A375 (cell line): ENCODE measurements around the gene VAT1. TPM values are rescaled to one million over a fixed set of nuclear protein-coding genes. Genes with fewer than 3 reads are reported as not detected.

ENCODE experiments used
- total RNA-seq: library from RNA; depleted of rRNA; stranded (reverse); fragments of >200 nt; shearing (Covaris generic); gene quantifications from 2 replicates; pipeline ENCODE4 v1.2.3, GENCODE V29; 2014; rRNA removed

VAT1 gene
- 93.3 and 111 TPM in 2 replicates for total RNA-seq

DNA sequence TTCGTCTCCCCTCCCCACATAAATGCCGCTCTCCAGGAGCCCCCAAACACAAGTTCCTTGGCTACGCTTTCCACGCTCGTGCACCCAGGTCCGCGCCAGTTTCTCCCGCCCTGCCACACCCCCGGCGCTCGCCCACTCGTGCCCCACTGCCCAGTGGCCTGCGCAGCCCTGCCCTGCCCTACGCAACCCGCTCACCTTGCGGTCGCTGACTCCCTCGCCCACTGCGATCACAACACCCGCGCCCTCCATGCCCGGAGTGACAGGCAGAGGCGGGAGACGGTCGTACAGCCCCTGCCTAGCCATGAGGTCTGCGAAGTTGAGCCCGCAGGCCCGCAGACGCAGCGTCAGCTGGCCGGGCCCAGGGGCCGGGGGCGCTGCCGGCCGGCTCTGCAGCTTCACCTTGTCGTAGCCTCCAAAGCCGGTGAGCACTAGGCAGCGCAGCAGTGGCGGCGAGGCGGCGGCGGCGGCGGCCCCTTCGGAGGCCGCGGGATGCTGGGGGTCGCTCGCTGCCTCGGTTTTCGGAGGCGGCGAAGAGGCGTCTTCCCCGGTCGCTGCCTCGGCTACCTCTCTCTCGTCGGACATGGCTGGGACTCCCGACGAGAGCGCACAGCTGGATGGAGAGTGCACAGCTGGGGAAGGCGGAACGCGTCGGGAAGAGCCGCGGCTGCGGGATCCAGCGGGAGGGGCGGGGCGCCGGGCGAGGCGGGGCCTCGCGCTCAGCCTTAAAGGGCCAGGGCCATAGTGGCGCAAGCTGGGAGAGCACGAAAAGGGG lies at the start of gene VAT1:
Gene VAT1 (minus strand): TSS at position 645 of the 772 bp plus-strand sequence. CDS start 63 bp downstream, at position 582.

DNA sequence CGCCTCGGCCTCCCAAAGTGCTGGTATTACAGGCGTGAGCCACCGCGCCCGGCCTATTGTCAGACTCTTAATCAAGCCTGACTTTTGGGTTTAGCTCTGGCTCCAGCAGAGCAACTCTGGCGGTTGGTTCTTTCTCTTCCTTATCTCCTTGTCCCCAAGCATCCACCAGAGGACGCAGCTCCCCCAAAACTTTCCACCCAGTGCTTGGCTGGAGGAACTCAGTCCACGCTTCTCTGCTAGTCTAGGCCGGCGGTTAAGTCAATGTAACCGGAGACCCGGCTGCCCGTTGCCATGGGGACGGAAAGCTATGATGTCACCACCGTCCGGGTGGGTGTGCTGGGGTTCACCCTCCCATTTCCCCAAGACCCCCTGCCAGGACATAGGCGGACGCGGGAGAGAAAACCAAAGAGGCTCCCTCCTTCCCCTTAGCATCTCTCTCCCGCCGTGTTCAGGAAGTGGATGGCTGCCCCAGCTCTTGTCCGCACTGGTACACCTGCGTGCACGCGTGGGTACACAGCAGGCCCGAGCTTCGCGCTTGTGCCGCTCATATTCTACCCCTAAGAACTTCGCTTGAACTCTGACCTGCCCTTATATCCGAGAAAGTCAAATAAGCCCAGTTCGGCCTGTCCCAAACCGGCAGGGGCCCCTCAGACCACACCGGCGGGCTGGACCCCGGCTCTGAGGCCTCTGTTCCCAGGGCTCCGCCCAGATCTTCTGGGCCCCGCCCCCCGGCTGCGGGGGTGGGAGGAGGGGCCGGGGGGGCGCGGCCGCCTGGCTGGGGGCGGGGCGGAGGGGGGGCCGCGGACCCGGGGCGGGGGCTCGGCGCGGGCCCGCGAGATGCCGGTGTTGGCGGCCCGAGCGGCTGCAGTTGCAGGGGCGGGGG lies 2.5 kb upstream of the VAT1 start, which contains the start of gene RND2:
Gene RND2 (plus strand): TSS at position 825 of the 883 bp plus-strand sequence. CDS start 117 bp downstream, outside the sequence.

DNA sequence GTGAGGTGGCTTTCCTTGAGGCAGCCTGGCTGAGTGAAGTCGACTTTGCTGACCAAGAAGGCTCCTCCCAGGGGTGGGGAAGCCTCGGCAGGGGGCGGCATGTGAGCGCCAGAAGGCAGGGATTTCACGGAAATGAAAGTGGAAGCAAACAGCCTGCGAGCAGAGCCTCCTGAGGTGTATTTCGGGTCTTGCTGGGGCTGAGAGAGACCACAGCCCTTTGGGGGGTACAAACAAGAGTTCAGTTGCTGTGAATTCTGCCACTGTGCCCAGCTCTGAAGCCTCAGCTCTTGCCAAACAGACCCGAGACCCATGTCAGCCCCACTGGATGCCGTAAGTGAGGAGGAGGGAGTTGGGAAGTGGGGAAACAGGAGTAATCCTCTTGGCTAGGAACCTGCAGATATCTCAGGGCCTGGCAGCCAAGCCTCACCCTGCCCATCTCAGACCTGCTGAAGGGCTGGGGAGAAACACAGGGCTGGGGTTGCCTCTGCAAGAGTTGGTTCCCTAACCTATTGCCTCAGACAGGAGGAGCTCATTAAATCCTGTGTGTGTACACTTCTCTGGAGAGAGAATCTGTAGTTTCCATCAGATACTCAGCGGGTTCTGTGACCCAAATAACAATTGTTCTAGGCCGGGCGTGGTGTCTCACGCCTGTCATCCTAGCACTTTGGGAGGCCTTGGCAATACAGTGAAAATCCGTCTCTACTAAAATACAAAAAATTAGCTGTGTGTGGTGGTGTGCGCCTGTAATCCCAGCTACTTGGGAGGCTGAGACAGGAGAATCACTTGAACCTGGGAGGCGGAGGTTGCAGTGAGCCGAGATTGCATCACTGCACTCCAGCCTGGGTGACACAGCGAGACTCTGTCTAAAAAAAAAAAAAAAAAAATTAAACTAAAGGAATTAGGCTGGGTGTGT lies 15.3 kb downstream of the VAT1 start, which contains the start of gene IFI35:
Gene IFI35 (plus strand): TSS at position 146 of the 913 bp plus-strand sequence. CDS start 164 bp downstream, at position 310.

DNA sequence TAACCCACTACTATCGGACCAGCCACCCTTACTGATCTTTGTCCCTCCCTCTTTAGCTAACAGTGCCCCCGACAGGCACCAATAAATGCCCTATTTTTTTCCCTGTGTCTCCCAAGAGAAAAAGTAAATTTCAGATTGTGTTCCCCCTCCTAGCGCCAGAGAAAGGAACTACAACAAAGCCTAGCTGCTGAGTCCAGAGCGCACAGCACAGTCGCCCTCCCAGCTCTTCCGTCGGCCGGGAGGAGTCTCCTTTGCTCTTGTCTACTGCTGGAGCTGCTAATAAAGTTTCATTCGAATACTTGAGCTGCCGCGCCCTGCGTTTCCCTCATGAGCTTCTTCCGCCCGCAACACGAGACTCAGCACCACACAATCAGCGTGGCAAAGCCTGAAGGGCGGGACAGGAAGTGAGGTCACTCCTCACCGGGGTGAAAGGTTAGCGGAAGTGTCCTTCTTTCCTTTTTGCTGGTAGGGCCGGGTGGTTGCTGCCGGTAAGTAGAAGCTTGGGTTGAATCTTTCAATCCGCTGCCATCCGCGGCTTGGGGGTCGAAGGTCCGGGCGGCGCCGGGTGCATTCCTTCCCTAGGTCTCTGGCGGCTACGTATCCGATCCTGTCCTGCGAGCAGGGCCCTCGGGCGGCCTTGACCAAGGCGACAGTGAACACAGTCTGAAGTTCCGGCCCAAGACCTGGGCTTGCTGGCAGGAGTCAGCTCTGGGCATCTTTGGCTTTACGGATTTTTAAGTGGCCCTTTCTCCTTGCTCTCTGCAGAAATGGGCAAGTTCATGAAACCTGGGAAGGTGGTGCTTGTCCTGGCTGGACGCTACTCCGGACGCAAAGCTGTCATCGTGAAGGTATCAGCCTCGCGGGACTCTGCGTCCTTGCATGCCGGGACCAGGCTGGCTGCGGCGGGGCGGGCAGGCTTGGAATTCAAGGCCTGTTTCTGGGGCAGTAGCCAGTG lies 23.9 kb downstream of the VAT1 start, which contains the start of gene RPL27:
Gene RPL27 (plus strand): TSS at position 436 of the 955 bp plus-strand sequence. CDS start 332 bp downstream, at position 768.

DNA sequence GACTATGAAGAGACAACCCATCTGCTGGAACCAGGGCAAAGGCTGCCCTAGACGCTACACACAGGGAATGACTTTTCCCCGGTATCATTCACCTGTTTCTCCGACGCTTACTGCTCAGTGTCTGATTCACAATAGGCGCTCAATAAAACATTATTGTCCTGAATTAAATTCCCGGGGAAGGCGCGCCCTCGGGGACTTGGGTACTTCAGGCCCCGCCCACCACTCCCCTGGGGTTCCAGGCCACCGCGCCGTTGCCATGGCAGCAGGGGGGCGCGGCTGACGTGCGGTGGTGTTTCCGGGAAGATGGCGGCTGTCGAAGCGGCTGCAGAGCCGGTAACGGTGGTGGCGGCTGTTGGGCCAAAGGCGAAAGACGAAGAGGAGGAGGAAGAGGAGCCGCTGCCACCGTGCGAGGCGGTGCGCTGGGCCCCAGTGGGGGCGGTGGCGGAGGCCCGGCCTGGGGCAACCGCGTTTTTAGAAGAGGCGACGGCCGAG lies 41.9 kb downstream of the VAT1 start, which contains the start of gene RUNDC1:
Gene RUNDC1 (plus strand): TSS at position 292 of the 492 bp plus-strand sequence. CDS start 12 bp downstream, at position 304.

DNA sequence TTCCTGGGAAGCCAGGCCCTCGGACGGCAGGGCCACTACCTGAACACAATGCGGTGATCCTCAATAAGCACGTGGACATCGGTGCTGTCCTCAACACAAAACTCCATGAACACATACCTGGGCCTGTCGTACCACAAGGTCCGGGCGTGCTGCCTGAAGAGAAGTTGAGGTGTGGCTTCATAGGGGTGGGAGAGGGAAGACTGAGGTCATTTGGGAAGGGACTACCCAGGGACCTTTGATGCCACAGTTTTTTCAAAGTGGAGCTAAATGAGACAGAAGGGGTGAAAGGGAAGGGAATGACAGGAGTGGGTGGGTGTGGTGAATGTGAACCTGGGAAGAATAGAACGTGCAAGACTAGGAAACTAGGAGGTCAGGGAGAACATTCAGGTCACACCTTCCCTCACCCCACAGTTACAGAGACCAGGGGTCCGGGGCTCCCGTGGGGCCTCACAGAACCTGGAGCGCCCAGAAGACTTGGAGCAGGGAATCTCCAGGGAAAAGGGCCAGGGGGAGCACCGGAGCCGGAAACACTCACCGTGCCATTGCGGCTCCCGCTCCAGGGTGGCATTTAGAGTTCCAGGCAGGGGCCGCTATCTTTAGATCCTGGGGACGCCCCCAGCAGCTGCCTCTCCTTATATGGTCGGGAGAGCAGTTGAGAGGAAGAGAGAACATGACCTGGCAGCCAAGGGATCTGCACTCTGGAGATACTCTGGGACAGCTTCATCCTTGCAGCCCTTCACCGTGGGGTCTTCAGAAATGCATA lies 42.5 kb downstream of the VAT1 start, which contains the start of gene PTGES3L:
Gene PTGES3L (minus strand): TSS at position 570 of the 763 bp plus-strand sequence. CDS start 27 bp downstream, at position 543.

Other genes with a start within 250 kb of the VAT1 start
- 121 and 134 TPM in 2 replicates for gene VPS25, start 248.9 kb downstream of the VAT1 start, total RNA-seq
- 16.1 and 27.3 TPM in 2 replicates for gene WNK4, start 241.8 kb downstream of the VAT1 start, total RNA-seq
- gene COA3, start 223.7 kb downstream of the VAT1 start, total RNA-seq = 67.6 and 71.2 TPM in 2 replicates
- gene CNTD1, start 223.5 kb downstream of the VAT1 start, total RNA-seq = 0.34 TPM in 1 of 2 replicates, not detected in the other
- gene BECN1, start 198.1 kb downstream of the VAT1 start, total RNA-seq = 151 and 165 TPM in 2 replicates
- gene PSME3, start 189.0 kb downstream of the VAT1 start, total RNA-seq = 139 and 155 TPM in 2 replicates
- gene AOC2, start 177.8 kb downstream of the VAT1 start, total RNA-seq = 1.1 and 1.5 TPM in 2 replicates
- 0.13 and 0.30 TPM in 2 replicates for gene AOC3, start 171.2 kb downstream of the VAT1 start, total RNA-seq
- gene G6PC1, start 121.6 kb downstream of the VAT1 start, total RNA-seq = not detected in 2 replicates
- 47.4 and 55.4 TPM in 2 replicates for gene AARSD1, start 57.9 kb downstream of the VAT1 start, total RNA-seq
- gene PTGES3L, start 42.3 kb downstream of the VAT1 start, total RNA-seq = 0.30 and 0.69 TPM in 2 replicates
- 13.0 and 14.3 TPM in 2 replicates for gene RUNDC1, start 41.8 kb downstream of the VAT1 start, total RNA-seq
- 1,972 and 1,977 TPM in 2 replicates for gene RPL27, start 24.0 kb downstream of the VAT1 start, total RNA-seq
- gene IFI35, start 15.6 kb downstream of the VAT1 start, total RNA-seq = 59.1 and 62.8 TPM in 2 replicates
- 0.21 TPM in 1 of 2 replicates, not detected in the other for gene RND2, start 2.8 kb upstream of the VAT1 start, total RNA-seq
- 57.7 and 57.8 TPM in 2 replicates for gene BRCA1, start 103.0 kb upstream of the VAT1 start, total RNA-seq
- 82.3 and 83.6 TPM in 2 replicates for gene NBR1, start 148.8 kb upstream of the VAT1 start, total RNA-seq
- gene TMEM106A, start 189.5 kb upstream of the VAT1 start, total RNA-seq = 2.0 and 2.3 TPM in 2 replicates
- gene CCDC200, start 206.2 kb upstream of the VAT1 start, total RNA-seq = 0.23 TPM in 1 of 2 replicates, not detected in the other
- not detected in 2 replicates for gene RNU2-1, start 211.6 kb upstream of the VAT1 start, total RNA-seq